Stimulated activated CD4-positive, alpha-beta T cell treated with anti-CD3 and anti-CD28 coated beads, Interleukin-12 subunit alpha, Interleukin-12 subunit beta, amount 100 ng/mL, for 48 hours (primary cell): ENCODE data around the gene OPN1LW.
A peak's percentile ranks its signal among the peaks of the same experiment; 100 is the strongest.
"Not testable (repeated sequence)": the region's sequence is repeated elsewhere in the genome, so short reads cannot be mapped to it uniquely, and the experiment has no call there.

Source experiments
- DNase-seq, 3 donors: peaks; one replicate each; pipeline ENCODE4 v3.0.0-alpha.2; 2020; ENCODE audit warnings: low read depth in 2 of 3, low spot score in 1 of 3

Gene OPN1LW

DNA sequence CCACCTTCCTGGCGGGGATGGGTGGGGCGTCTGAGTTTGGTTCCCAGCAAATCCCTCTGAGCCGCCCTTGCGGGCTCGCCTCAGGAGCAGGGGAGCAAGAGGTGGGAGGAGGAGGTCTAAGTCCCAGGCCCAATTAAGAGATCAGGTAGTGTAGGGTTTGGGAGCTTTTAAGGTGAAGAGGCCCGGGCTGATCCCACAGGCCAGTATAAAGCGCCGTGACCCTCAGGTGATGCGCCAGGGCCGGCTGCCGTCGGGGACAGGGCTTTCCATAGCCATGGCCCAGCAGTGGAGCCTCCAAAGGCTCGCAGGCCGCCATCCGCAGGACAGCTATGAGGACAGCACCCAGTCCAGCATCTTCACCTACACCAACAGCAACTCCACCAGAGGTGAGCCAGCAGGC lies at the start of gene OPN1LW:
Gene OPN1LW (plus strand): TSS at position 234 of the 400 bp plus-strand sequence. CDS start 41 bp downstream, at position 275.
- not testable (repeated sequence) for DNase-seq

DNA sequence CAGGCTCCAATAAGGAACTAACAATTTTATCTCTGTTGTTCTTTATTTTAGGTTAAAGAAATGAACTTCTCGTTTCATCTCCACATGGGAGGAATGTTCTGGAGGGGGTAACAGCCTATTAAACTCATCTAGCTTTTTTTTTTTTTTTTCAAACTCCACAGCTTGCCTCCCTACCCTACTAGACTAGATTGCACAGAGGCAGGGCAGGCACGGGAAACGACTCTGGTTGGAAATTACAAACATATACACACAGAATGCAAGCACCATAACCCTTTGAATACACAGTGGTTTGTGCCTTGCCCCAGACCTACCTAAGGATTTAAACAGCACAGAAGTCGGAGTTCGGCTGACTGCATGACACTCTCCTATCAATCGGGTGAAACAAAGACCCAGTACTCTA lies 49.2 kb upstream of the OPN1LW start:
- no peak for DNase-seq

DNA sequence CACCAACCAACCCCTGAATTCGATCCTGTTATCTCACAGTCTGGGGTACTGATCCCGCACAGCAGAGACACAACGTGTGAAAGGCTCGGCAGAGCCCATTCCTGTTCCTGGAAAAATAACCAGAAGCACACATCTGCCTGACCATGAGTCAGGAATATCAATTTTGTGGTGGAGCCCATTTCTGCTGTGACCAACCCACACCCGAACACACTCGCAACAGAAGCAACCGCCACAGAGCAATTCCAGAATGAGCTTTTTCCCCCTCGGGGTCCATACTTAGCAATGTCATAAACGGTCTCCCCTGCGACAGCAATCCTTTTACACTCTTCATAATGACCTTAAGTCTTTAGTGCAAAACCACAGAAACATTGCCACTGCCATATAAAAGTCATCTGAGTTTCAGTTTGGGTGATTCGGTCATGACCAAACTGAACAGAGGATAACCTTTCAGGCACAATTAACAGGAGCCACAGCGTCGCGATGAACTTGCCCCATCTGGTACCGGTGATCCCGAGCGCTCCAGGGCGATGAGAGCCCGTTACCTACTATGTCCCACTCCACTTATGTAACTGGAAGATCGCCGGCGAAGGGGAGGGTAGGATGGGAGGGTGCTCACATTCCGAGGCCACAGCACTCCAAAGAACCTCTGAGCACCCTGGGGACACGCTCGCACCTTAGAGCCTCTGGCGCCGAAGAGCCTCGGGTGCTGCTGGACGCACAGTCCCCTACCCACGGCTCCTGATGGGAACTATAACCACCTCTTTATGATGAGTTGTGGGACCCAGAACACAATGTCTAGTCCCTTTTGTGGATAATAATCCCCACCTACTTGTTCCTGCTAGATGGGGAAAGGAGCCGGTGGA lies 47.7 kb upstream of the OPN1LW start:
- no peak for DNase-seq

DNA sequence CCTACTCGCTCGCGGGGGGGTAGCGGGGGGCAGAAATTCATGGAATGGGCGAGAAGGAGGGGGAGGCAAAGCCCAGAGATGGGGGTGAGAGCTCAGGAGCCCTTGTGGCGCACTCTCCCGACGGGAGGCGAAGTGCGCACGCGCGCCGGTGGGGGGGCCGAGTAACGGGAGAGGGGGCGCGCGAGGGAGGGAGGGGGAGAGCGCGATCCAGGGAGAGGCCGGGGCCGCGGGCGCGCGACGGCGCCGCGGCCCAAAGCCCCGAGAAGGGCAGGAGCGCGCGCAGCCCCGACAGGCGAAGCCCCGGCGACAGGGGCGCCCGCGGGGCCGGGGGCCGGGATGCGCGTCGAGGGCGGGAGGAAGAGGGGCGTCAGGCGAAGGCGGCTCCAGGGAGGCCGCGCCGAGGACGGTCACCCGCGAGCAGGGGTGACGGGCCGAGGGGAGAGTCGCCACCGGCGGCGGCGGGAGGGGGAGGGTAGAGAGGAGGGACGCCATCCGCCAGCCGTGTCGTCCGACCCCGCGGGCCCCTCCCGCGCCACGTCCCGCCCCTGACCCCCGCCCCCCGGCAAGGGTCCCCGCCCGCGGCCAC lies 46.9 kb upstream of the OPN1LW start:
- peak in 1 of 3 donors; percentile 40 for DNase-seq

DNA sequence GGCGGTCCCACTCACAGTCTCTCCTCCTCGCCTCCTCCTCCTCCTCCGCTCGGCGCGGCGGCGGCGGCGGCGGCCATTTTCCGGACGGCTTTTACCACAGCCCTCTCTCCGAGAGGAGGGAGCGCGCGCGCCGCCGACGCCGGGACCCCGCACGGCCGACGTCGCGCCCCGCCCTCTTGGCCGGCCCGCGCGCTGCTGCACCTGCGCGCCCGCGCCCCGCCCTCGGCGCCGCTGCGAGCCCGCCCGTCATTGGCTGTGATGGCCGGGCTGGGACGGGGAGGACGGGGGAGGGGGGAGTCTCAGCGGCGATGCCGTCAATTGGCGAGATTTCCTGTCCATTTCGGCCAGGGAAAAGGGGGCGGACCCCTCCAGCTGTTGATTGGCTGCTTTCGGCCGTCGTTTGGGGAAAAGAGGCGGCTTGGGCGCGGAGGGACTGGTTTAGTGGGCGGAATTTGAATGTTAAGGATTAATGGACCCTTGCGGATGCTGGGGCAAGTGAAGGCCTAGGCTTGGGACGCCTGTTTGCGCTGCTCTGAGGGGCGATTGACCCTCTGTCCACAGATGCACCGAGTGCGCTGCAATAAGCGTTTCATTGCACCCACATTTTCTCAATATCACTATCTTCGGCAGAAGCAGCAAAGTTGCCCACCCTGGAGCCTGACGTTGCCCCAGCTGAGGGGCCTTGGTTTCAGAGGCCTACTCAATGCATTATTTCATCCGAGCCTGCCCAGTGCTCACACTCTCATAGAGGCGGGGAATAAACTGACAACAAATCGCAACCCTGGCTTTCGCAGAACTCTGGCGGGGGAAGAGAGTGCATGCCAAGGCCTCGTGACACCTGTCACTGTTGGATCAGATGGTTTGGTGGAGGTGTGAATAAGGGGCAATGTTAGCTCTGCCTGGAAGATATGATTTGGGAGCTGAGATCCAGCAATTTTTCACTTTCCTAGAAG lies 46.2 kb upstream of the OPN1LW start, which contains the start of gene MECP2:
Gene MECP2 (minus strand): TSS at position 129 of the 953 bp plus-strand sequence.
- peak; percentile 78 to 85 (median 82) for DNase-seq

DNA sequence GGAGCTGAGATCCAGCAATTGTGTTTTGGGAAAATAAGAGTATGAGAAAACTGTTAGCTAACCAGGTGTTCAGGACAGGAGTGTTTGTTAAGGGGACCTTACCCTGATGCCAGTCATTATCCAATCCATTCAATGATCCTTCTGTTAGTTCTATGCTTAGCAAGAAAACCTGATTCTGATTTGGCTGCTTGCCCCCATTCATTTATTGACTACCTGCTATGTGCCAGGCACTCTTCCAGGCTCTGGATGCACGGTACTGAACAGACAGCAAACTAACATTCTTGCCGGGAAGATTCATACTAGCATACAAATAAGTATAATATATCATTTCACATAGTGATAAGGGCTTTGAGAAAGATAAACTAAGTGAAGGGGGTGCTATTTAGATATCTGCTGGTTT lies 45.5 kb upstream of the OPN1LW start:
- no peak for DNase-seq

DNA sequence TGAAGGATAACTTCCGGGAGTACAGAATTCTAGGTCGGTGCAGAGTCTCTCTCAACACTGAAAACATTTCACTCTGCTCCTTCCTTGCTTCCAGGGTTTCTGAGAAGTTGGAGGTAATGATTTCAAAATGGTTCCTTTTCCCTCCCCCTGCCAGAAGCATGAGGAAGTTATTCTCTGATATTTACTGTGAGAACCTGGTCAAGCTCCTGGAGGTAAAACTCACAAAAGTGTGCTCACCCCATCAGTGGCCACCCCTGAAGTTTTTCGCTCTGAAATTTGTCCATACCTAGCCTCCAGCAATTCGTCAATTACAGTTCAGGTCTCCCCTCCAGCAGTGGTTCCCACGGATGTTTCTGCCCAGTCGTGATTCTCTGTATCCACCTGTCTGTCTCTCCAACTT lies 30.3 kb upstream of the OPN1LW start:
- DNase-seq, result no peak

DNA sequence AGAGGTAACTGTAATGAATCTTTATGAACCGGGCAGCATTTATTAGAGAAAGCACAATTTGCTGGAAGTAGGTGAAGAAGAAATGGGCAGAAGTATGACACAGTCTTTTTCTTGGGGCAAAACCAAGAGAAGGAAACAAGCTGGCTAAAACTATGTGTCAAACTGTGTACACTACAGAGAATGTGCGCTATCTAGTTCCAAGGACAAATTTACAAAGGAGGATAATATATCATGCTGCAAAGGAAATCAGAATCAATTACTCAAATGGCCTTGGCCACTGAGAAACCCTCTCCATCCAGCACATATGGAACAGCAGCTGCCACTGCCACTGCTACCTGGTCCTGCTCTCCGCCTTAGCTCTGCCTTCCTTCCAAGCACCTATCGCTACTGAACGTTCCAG lies 29.4 kb upstream of the OPN1LW start:
- DNase-seq, result no peak

DNA sequence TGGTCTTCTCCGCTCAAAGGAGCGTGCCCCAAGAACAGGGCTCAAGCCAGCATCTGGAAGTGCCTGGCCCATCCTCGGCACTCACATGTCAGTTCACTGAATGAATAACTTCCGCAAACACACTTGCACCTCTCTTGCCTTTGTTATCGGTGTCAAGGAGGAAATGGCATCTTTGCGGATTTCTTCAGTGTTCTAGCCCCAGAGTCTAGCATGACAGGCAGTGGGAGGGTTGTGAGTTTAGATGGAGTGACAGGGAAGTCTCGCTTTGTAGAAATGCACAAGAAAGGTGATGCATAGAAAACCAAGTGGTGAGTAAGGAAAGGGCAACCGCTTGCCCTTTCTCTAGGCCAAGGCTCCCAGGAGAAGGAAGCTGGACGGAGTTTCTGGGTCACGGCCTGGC lies 29.0 kb upstream of the OPN1LW start:
- no peak for DNase-seq

DNA sequence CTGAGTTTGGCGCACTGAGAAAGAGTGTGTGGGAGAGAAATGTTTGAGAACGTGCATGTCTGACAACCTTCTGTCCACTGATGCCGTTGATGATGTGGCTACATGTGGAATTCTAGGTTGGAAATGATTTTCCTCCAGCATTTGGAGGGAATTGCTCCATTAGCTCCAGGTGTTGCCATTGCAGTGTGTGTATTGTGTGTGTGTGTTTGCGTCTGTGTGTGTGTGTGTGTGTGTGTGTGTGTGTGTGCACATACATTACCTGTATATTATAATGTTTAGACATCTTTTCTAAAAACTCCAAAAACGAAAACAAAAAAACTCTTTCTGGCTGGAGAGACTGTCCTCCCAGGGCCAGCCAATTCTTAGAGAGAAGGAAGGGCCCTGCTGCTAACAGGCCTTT lies 28.3 kb upstream of the OPN1LW start:
- no peak for DNase-seq

DNA sequence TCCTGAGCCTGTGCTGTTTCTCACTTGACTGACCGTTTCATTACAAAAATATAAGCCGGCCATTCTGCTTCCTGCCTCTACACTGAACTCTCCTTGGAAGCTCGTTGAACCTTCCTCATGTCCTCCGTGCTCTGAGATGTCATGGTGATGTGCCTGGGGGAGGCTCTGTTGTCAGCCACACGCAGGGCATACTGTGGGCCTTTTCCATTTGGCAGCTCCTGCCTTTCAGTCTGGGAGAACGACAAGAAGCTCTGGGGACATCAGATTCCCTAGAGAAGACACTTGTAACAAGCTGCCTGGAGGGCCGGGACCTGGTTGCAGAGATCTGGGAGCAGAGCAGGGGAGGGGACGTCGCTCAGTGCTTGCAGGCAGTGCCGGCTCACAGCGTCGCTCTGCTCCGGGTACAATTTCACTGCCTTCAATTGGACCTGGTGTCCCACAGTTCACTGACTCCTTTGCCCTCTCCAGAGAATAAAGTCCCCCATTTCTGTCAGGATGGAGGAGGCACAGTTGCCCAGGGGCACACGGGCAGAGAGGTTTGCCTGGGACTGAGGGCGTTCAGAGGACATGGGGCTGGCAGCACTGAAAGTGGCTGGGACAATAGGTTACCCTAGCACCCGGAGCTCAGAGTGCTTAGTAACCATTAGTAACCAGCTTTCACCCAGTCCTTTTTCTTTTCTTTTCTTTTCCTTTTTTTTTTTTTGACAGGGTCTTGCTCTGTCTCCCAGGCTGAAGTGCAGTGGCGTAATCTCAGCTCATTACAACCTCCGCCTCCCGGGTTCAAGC lies 27.4 kb upstream of the OPN1LW start:
- no peak for DNase-seq

DNA sequence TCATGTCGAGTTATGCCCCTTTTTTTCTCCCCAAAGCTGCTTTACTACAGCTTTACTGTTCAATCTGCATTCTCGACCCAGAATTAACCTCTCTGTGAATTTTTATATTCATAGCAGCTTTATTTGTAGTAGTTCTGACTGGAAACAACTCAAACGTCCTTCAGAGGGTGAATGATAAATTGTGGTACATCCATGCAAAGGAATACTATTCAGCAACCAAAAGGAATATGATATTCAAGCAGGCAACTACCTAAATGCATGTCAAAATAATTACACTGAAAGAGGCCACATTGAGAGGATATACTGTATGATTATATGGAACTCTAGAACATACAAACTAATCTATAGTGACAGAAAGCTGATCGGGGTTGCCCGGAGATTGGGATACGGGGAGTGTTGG lies 26.5 kb upstream of the OPN1LW start:
- no peak for DNase-seq

DNA sequence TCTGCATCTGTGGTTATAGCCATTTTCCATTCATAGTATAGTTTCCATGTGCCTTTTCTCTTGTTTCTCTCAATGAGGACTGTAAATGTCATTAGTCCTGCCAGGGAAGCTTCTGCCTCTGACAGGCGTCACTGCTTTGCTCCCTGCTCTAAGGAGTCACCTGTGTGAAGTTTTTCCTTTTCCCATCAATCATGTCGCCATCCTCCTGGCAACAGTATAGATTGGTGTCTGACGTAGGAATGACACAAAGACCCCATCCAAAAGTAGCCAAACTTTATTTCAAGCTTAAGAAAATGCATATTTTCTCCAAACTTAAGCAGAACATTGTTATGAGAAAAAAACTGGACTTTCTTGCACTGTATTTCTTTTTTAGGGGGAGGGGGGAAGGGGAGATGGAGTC lies 23.5 kb upstream of the OPN1LW start:
- DNase-seq, result no peak

DNA sequence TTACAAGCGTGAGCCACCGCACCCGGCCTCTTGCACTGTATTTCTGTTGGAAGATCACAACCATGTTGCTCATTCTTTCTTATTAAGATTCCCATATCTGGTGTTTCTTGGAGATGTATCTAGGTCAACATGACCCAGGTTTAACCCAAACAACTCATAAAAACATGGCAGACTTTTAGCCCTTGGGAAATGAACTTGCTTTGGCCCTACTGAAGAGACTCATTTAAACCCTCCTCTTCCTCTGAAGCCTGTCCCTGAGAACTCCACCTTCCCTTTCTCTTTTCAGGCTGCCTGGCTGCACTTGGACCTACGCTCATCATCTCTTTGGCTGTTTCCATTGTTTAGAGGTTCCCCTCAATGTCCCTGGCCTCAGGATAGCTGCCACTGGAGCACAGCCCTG lies 22.8 kb upstream of the OPN1LW start:
- no peak for DNase-seq

DNA sequence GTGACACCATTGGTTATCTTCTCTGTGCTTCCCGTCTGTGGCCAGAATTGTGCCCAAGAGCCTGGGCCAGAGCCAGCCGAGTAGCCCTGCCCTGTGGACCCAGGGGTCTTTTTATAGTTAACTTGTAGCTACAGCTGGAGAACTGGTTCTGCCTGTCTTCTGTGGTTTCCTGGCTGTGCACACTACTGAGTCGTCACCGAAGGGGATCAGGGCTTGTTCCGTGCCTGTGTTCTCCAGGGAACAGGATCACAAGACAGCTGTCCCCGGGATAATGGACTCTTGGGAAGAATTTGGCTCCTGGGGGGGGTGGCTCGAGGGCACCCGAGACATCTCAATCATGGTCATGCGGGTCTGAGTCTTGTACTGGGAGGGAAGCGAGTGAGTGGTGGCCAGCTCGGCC lies 22.1 kb upstream of the OPN1LW start:
- no peak for DNase-seq

DNA sequence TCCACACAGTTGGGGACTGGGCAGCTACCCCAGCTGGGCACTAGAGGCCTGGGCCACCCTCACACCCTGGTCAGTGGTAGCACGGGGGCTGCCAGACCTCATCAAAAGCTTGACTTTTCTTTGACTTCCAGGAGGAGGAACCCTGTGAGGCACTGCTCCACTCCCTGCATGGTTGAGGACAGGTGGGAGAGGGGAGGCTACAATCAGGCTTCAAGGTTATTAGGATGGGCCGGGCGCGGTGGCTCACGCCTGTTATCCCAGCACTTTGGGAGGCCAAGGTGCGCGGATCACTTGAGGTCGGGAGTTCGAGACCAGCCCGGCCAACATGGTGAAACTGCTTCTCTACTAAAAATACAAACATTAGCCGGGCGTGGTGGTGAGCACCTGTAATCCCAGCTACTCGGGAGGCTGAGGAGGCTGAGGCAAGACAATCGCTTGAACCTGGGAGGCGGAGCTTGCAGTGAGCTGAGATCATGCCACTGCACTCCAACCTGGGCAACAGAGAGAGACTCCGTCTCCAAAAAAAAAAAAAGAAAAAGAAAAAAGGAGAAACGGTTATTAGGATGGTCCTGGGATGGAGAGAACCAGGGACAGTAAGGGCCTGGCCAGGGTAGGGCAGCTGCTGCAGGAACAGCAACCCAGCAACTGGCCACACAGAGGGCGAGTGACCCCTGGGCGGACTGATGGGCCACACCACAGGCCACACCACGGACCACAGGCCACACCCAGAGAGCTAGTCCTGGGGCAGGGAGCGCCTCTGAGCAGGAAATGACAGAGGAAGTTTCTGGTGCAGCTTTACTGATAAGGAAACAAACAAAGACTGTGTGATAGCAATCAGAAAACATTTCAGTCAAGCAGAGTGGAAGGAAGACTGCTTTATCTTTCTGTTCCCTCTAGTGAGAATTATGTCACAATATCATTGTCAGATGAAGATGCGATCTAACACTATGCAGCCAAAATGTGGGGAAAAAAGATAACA lies 20.5 kb upstream of the OPN1LW start:
- no peak for DNase-seq

DNA sequence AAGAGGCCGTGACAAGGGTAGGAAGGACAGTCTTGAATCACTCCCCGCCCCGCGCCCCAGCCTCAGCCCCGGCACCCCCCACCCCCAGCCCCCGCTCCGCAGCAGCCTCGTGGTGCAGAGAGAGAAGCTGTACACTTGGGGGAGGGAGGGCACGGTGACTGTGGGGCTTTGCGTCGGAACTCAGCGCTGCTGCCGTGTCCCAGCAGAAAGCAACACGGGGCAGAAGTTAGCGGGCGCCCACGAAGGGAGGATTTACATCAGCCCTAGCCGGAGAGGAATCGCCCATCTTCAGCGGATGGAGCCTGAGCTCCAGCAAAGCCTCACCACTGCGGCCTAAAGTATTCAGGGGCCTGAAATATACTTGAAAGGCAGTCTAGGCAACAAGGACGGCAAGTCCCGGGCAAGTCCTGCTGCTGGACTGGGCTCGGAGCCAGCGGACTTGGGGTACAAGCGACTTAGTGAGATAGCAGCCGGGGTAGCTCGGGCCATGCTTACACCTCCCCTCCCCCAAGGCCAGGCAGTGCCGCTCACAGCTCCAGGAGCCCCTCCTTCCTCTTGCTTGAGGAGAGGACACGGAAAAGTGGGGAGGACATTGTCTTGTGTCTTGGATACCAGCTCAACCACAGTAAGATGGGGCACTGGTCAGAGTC lies 18.5 kb upstream of the OPN1LW start:
- no peak for DNase-seq

DNA sequence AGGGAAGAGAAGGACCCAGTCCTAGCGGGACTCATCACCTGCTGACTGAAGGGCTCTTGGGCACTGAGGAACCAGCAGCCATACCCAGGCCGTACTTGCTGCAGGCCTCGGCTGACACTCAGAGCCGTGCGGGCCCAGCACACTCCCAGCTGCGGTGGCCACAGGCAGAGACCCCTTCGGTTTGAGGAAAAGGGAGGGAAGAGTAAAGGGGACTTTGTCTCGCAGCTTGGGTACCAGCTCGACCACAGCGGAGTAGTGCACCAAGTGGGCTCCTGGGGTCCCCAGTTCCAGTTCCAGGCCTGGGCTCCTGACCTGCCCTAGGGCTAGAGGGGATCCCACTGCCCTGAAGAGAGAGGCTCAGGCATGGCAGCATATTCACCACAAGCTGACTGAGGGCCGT lies 17.9 kb upstream of the OPN1LW start:
- no peak for DNase-seq

DNA sequence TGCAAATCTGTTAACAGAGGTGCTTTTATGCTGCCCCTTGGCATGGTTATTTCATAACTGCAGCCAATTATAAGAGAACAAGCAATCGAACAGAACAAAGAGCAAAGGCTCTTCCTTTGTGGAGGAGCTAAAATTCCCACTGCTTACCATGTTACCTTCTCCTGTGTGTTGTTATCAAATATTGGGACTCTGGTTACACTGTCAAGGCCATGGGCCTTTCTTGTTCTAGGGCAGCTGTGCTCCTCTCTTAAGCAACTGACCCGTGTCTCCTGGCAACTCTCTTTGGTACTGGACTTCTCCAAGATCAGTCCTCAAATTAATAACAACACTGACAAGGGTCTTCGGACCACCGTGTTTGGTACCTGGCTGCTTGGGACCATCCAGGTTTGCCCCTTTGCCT lies 12.1 kb upstream of the OPN1LW start:
- no peak for DNase-seq
